ENCODE data around the gene EFTUD2.
A peak's percentile ranks its signal among the peaks of the same experiment; 100 is the strongest.

The EFTUD2 gene

GRCh38 chr17:44919885-44920564 is 20.8 kb upstream of the EFTUD2 start:
- CTCF ChIA-PET, result interaction anchor here (0.7 to 4.0 kb wide), 20 partner anchors 9 to 216 kb away, joined by 3 to 56 read pairs (median 4); partner anchors contain the start of genes ACBD4 and PLCD3
- DNase-seq, result peak; percentile 78
- Mint-ChIP-seq H3K9me3 (no peaks in the 10 kb centered on the region), H3K27ac (no peak overlapping the region), H3K4me1 (no peaks in the 10 kb centered on the region), H3K36me3 (peaks cover 4% of the 10 kb centered on the region), H3K27me3 (peaks cover 74% of the 10 kb centered on the region), H3K4me3 (no peak overlapping the region)

- H3K9me3 Mint-ChIP-seq, result no peaks in the 10 kb centered on the region
- H3K27ac Mint-ChIP-seq, result no peak overlapping the region
- DNase-seq, result peak; percentile 18
- H3K4me3 Mint-ChIP-seq, result no peak overlapping the region
- H3K27me3 Mint-ChIP-seq, result peaks cover 80% of the 10 kb centered on the region
- H3K4me1 Mint-ChIP-seq, result no peaks in the 10 kb centered on the region
- CTCF ChIA-PET, result interaction anchor here (0.9 to 4.0 kb wide), 13 partner anchors 10 to 216 kb away, joined by 3 to 56 read pairs (median 4); partner anchors contain the start of gene ACBD4
- H3K36me3 Mint-ChIP-seq, result no peaks in the 10 kb centered on the region
Observed at GRCh38 chr17:44919411-44919810, 20.2 kb upstream of the EFTUD2 start.

GRCh38 chr17:44918006-44918405 is 18.8 kb upstream of the EFTUD2 start:
- no peak overlapping the region for H3K27ac Mint-ChIP-seq
- CTCF ChIA-PET, result interaction anchor here (0.9 to 1.8 kb wide), 4 partner anchors 9 to 104 kb away, joined by 4 to 10 read pairs (median 5); no protein-coding TSS in a partner anchor
- H3K9me3 Mint-ChIP-seq, result no peaks in the 10 kb centered on the region
- no peak overlapping the region for H3K4me3 Mint-ChIP-seq
- peaks cover 92% of the 10 kb centered on the region for H3K27me3 Mint-ChIP-seq
- H3K36me3 Mint-ChIP-seq, result no peaks in the 10 kb centered on the region
- DNase-seq, result peak; percentile 13
- peaks cover 5% of the 10 kb centered on the region for H3K4me1 Mint-ChIP-seq

- DNase-seq, result no peak
- peaks cover 92% of the 10 kb centered on the region for H3K27me3 Mint-ChIP-seq
- H3K9me3 Mint-ChIP-seq, result no peaks in the 10 kb centered on the region
- H3K36me3 Mint-ChIP-seq, result no peaks in the 10 kb centered on the region
- H3K4me1 Mint-ChIP-seq, result peaks cover 5% of the 10 kb centered on the region
- H3K27ac Mint-ChIP-seq, result no peak overlapping the region
- no peak overlapping the region for H3K4me3 Mint-ChIP-seq
- CTCF ChIA-PET, result interaction anchor here (0.9 to 1.8 kb wide), 4 partner anchors 9 to 105 kb away, joined by 4 to 10 read pairs (median 5); no protein-coding TSS in a partner anchor
Observed at GRCh38 chr17:44917456-44917855, 18.2 kb upstream of the EFTUD2 start.

- Mint-ChIP-seq H3K36me3 (no peaks in the 10 kb centered on the region), H3K9me3 (no peaks in the 10 kb centered on the region), H3K27ac (no peak overlapping the region), H3K4me3 (no peak overlapping the region), H3K27me3 (peaks cover 92% of the 10 kb centered on the region), H3K4me1 (peaks cover 5% of the 10 kb centered on the region)
- DNase-seq, result no peak
- CTCF ChIA-PET, result interaction anchor here (1.8 kb wide), 1 partner anchor 105 kb away, joined by 5 read pairs; no protein-coding TSS in a partner anchor
Observed at GRCh38 chr17:44916781-44917241, 17.6 kb upstream of the EFTUD2 start.

- Mint-ChIP-seq H3K27ac (no peak overlapping the region), H3K9me3 (no peaks in the 10 kb centered on the region), H3K36me3 (no peaks in the 10 kb centered on the region), H3K4me3 (no peak overlapping the region), H3K4me1 (peaks cover 5% of the 10 kb centered on the region), H3K27me3 (peaks cover 92% of the 10 kb centered on the region)
- no peak for DNase-seq
- CTCF ChIA-PET, result no interaction called here
Observed at GRCh38 chr17:44915862-44916780, 16.9 kb upstream of the EFTUD2 start.

- no peak within 1 kb of the TSS for H3K4me3 Mint-ChIP-seq
- no peaks in the 10 kb centered on the region for H3K9me3 Mint-ChIP-seq
- H3K27me3 Mint-ChIP-seq, result peaks cover 92% of the 10 kb centered on the region
- no peak for DNase-seq
- peaks cover 5% of the 10 kb centered on the region for H3K4me1 Mint-ChIP-seq
- H3K27ac Mint-ChIP-seq, result no peak within 1 kb of the TSS
- H3K36me3 Mint-ChIP-seq, result no peaks in the 10 kb centered on the region
- CTCF ChIA-PET, result no interaction called here
Observed at GRCh38 chr17:44915321-44915726, 16.1 kb upstream of the EFTUD2 start, which contains the start of gene GFAP. TSS of gene GFAP (minus strand) at chr17:44915500. CDS start at chr17:44915486, 14 bp downstream.

- Mint-ChIP-seq H3K36me3 (no peaks in the 10 kb centered on the region), H3K27me3 (peaks cover 92% of the 10 kb centered on the region), H3K9me3 (no peaks in the 10 kb centered on the region), H3K4me3 (no peak overlapping the region), H3K4me1 (peaks cover 5% of the 10 kb centered on the region), H3K27ac (no peak overlapping the region)
- DNase-seq, result no peak
- CTCF ChIA-PET, result no interaction called here
Observed at GRCh38 chr17:44914698-44915271, 15.5 kb upstream of the EFTUD2 start.

GRCh38 chr17:44914148-44914547 is 14.9 kb upstream of the EFTUD2 start:
- Mint-ChIP-seq H3K9me3 (no peaks in the 10 kb centered on the region), H3K27ac (no peak overlapping the region), H3K4me1 (peaks cover 5% of the 10 kb centered on the region), H3K27me3 (peaks cover 90% of the 10 kb centered on the region), H3K36me3 (no peaks in the 10 kb centered on the region), H3K4me3 (no peak overlapping the region)
- DNase-seq, result no peak
- CTCF ChIA-PET, result no interaction called here

- H3K9me3 Mint-ChIP-seq, result no peaks in the 10 kb centered on the region
- no peaks in the 10 kb centered on the region for H3K36me3 Mint-ChIP-seq
- DNase-seq, result no peak
- H3K4me1 Mint-ChIP-seq, result peaks cover 5% of the 10 kb centered on the region
- CTCF ChIA-PET, result interaction anchor here (1.0 to 1.8 kb wide), 3 partner anchors 11 to 109 kb away, joined by 4 to 6 read pairs (median 5); no protein-coding TSS in a partner anchor
- peaks cover 91% of the 10 kb centered on the region for H3K27me3 Mint-ChIP-seq
- no peak overlapping the region for H3K4me3 Mint-ChIP-seq
- H3K27ac Mint-ChIP-seq, result no peak overlapping the region
Observed at GRCh38 chr17:44913676-44914075, 14.4 kb upstream of the EFTUD2 start.

- CTCF ChIA-PET, result interaction anchor here (1.0 to 1.8 kb wide), 3 partner anchors 11 to 109 kb away, joined by 4 to 6 read pairs (median 5); no protein-coding TSS in a partner anchor
- Mint-ChIP-seq H3K9me3 (no peaks in the 10 kb centered on the region), H3K27me3 (peaks cover 91% of the 10 kb centered on the region), H3K27ac (no peak overlapping the region), H3K4me1 (peaks cover 5% of the 10 kb centered on the region), H3K4me3 (no peak overlapping the region), H3K36me3 (no peaks in the 10 kb centered on the region)
- DNase-seq, result no peak
Observed at GRCh38 chr17:44912763-44913544, 13.7 kb upstream of the EFTUD2 start.

GRCh38 chr17:44911133-44912001 is 12.1 kb upstream of the EFTUD2 start:
- no peaks in the 10 kb centered on the region for H3K36me3 Mint-ChIP-seq
- H3K4me3 Mint-ChIP-seq, result peak overlapping the region; percentile 32
- no peaks in the 10 kb centered on the region for H3K9me3 Mint-ChIP-seq
- H3K27me3 Mint-ChIP-seq, result peaks cover 89% of the 10 kb centered on the region
- H3K27ac Mint-ChIP-seq, result no peak overlapping the region
- DNase-seq, result peak; percentile 74
- peaks cover 5% of the 10 kb centered on the region for H3K4me1 Mint-ChIP-seq
- CTCF ChIA-PET, result interaction anchor here (0.5 to 1.6 kb wide), 11 partner anchors 9 to 346 kb away, joined by 3 to 6 read pairs (median 4); no protein-coding TSS in a partner anchor

Data from activated naive CD4-positive, alpha-beta T cell treated with anti-CD3 and anti-CD28 coated beads, Interleukin-2, amount 10 ng/mL, durations not matched to agents 7 days and 5 days (primary cell).